ENCODE measurements around the gene CCZ1.
"Not testable (repeated sequence)": the region's sequence is repeated elsewhere in the genome, so short reads cannot be mapped to it uniquely, and the experiment has no call there.

- TF ChIP-seq POLR2AphosphoS5, POLR2A (IDR thresholded peaks at IDR 0.05): not testable (repeated sequence)
- TF ChIP-seq, protein P1, sequence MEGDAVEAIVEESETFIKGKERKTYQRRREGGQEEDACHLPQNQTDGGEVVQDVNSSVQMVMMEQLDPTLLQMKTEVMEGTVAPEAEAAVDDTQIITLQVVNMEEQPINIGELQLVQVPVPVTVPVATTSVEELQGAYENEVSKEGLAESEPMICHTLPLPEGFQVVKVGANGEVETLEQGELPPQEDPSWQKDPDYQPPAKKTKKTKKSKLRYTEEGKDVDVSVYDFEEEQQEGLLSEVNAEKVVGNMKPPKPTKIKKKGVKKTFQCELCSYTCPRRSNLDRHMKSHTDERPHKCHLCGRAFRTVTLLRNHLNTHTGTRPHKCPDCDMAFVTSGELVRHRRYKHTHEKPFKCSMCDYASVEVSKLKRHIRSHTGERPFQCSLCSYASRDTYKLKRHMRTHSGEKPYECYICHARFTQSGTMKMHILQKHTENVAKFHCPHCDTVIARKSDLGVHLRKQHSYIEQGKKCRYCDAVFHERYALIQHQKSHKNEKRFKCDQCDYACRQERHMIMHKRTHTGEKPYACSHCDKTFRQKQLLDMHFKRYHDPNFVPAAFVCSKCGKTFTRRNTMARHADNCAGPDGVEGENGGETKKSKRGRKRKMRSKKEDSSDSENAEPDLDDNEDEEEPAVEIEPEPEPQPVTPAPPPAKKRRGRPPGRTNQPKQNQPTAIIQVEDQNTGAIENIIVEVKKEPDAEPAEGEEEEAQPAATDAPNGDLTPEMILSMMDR (IDR thresholded peaks at IDR 0.05), result not testable (repeated sequence)
These were observed 35.7 kb upstream of the CCZ1 start for GRCh38 chr7:5862753-5863366.
